Measurements from ENCODE around the gene FLNB. TPM values are rescaled to one million over a fixed set of nuclear protein-coding genes. Genes with fewer than 3 reads are reported as not detected.
A peak's percentile ranks its signal among the peaks of the same experiment; 100 is the strongest.

FLNB gene
- total and polyA plus RNA-seq, 2 of the 13 experiments (the other 11 are each of a cell fraction or from before 2014, with no cell fraction given) = 106 to 130 TPM

DNA sequence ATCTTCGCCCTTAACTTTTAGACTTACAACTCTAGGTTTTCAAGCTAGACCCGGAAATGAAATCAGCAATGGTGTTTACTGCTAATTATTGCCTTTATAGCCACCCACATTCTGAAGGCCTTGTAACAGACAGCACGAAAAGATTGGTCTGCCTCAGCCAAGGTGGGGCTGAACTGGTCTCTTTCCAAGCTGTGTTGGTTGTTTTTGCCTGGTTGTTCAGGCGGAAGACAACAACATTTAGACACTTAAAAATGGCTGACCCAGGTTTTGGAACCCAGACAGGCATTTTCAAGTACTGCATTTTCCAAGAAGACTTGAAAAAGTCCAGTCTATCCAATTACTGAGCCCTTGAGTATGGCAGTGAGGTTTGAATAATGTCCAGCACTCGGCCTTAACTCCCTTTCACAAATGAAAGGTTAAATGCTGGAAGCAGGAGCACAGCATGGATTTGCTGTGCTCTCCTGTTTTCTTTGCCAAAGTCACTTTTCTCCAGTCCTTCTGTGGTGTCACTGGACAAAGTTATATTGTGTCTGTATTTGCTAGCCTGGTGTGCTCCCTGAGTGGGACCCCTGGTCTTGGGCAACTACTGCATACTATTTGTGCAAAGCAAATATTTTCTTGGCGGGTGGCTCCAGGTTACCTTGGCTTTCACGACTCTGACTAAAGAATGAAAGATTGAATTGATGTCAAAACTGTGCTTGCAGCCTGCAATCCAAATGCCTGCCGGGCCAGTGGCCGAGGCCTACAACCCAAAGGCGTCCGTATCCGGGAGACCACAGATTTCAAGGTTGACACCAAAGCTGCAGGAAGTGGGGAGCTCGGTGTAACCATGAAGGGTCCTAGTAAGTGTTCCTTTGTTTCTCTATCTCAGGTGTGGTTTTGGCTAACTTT lies 93.5 kb downstream of the FLNB start (continued):
- TF ChIP-seq, protein P1, sequence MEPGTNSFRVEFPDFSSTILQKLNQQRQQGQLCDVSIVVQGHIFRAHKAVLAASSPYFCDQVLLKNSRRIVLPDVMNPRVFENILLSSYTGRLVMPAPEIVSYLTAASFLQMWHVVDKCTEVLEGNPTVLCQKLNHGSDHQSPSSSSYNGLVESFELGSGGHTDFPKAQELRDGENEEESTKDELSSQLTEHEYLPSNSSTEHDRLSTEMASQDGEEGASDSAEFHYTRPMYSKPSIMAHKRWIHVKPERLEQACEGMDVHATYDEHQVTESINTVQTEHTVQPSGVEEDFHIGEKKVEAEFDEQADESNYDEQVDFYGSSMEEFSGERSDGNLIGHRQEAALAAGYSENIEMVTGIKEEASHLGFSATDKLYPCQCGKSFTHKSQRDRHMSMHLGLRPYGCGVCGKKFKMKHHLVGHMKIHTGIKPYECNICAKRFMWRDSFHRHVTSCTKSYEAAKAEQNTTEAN (CRISPR knock-in tag; conservative IDR thresholded peaks at IDR 0.05) = peak; percentile 100
- no peak for TF ChIP-seq ZNF850 (CRISPR knock-in tag; conservative IDR thresholded peaks at IDR 0.05)
- TF ChIP-seq MBNL3 (CRISPR knock-in tag; conservative IDR thresholded peaks at IDR 0.05) = no peak
- TF ChIP-seq ZBTB3 (CRISPR knock-in tag; IDR thresholded peaks at IDR 0.05; ENCODE audit: borderline replicate concordance, low read depth) = no peak
- peak; percentile 54 for TF ChIP-seq KMT2B (CRISPR knock-in tag; IDR thresholded peaks at IDR 0.05)
- TF ChIP-seq ZNF350 (CRISPR knock-in tag; IDR thresholded peaks at IDR 0.05; ENCODE audit: borderline replicate concordance, low read depth) = peak; percentile 87; the same call in 1 of the 2 replicates
- TF ChIP-seq ZNF331 (CRISPR knock-in tag; IDR thresholded peaks at IDR 0.05) = peak; percentile 75; the same call in 1 of the 2 replicates
- TF ChIP-seq GATAD2A (CRISPR knock-in tag; IDR thresholded peaks at IDR 0.05) = peak; percentile 97
- TF ChIP-seq, protein P2, sequence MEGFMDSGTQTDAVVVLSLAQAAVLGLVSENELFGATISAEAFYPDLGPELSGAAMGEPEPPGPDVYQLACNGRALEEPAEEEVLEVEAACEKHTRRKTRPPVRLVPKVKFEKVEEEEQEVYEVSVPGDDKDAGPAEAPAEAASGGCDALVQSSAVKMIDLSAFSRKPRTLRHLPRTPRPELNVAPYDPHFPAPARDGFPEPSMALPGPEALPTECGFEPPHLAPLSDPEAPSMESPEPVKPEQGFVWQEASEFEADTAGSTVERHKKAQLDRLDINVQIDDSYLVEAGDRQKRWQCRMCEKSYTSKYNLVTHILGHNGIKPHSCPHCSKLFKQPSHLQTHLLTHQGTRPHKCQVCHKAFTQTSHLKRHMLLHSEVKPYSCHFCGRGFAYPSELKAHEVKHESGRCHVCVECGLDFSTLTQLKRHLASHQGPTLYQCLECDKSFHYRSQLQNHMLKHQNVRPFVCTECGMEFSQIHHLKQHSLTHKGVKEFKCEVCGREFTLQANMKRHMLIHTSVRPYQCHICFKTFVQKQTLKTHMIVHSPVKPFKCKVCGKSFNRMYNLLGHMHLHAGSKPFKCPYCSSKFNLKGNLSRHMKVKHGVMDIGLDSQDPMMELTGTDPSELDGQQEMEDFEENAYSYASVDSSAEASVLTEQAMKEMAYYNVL (CRISPR knock-in tag; IDR thresholded peaks at IDR 0.05; ENCODE audit: borderline replicate concordance) = peak; percentile 91
- TF ChIP-seq, protein P3, sequence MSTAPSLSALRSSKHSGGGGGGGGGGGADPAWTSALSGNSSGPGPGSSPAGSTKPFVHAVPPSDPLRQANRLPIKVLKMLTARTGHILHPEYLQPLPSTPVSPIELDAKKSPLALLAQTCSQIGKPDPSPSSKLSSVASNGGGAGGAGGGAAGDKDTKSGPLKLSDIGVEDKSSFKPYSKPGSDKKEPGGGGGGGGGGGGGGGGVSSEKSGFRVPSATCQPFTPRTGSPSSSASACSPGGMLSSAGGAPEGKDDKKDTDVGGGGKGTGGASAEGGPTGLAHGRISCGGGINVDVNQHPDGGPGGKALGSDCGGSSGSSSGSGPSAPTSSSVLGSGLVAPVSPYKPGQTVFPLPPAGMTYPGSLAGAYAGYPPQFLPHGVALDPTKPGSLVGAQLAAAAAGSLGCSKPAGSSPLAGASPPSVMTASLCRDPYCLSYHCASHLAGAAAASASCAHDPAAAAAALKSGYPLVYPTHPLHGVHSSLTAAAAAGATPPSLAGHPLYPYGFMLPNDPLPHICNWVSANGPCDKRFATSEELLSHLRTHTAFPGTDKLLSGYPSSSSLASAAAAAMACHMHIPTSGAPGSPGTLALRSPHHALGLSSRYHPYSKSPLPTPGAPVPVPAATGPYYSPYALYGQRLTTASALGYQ (CRISPR knock-in tag; IDR thresholded peaks at IDR 0.05) = peak; percentile 88; the same call in 1 of the 2 replicates
- peak; percentile 42; the same call in 1 of the 2 replicates for TF ChIP-seq ZSCAN9 (CRISPR knock-in tag; IDR thresholded peaks at IDR 0.05; ENCODE audit: borderline replicate concordance)
- TF ChIP-seq, protein P4, sequence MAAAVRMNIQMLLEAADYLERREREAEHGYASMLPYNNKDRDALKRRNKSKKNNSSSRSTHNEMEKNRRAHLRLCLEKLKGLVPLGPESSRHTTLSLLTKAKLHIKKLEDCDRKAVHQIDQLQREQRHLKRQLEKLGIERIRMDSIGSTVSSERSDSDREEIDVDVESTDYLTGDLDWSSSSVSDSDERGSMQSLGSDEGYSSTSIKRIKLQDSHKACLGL (CRISPR knock-in tag; IDR thresholded peaks at IDR 0.05) = no peak
- no peak for TF ChIP-seq ZNF839 (CRISPR knock-in tag; IDR thresholded peaks at IDR 0.05; ENCODE audit: borderline replicate concordance)
- TF ChIP-seq IKZF4 (CRISPR knock-in tag; IDR thresholded peaks at IDR 0.05; ENCODE audit: borderline replicate concordance, low read depth, not compliant biosample characterization) = no peak
- peak; percentile 36; the same call in 1 of the 2 replicates for TF ChIP-seq DR1 (CRISPR knock-in tag; IDR thresholded peaks at IDR 0.05)
- TF ChIP-seq TBL1XR1 (IDR thresholded peaks at IDR 0.05; ENCODE audit: borderline replicate concordance, low read length, partially characterized antibody) = peak; percentile 82
- peak; percentile 69 for TF ChIP-seq TCF7 (IDR thresholded peaks at IDR 0.05; ENCODE audit: low read depth)
- peak; percentile 2; the same call in 1 of the 2 replicates for TF ChIP-seq SAFB2 (CRISPR knock-in tag; IDR thresholded peaks at IDR 0.05; ENCODE audit: borderline replicate concordance, low read depth)
- TF ChIP-seq, protein P5, sequence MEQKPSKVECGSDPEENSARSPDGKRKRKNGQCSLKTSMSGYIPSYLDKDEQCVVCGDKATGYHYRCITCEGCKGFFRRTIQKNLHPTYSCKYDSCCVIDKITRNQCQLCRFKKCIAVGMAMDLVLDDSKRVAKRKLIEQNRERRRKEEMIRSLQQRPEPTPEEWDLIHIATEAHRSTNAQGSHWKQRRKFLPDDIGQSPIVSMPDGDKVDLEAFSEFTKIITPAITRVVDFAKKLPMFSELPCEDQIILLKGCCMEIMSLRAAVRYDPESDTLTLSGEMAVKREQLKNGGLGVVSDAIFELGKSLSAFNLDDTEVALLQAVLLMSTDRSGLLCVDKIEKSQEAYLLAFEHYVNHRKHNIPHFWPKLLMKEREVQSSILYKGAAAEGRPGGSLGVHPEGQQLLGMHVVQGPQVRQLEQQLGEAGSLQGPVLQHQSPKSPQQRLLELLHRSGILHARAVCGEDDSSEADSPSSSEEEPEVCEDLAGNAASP (CRISPR knock-in tag; IDR thresholded peaks at IDR 0.05; ENCODE audit: borderline replicate concordance) = peak; percentile 96
- peak; percentile 51; the same call in 1 of the 2 replicates for TF ChIP-seq MTA1 (CRISPR knock-in tag; IDR thresholded peaks at IDR 0.05; ENCODE audit: borderline replicate concordance)
- TF ChIP-seq GFI1 (CRISPR knock-in tag; IDR thresholded peaks at IDR 0.05; ENCODE audit: borderline replicate concordance) = peak; percentile 80
